CD14-positive monocyte (primary cell): ENCODE data around the gene CCDC59. TPM values are rescaled to one million over a fixed set of nuclear protein-coding genes. Genes with fewer than 3 reads are reported as not detected.

Experiments
- DNase-seq, 3 donors: peaks; one replicate each; pipeline ENCODE4 v3.0.0-alpha.2; 2011 to 2022
- H2AFZ ChIP-seq: 2 replicates; pipeline ENCODE4 v1.6.0; 2012; ENCODE audit warnings: mild to moderate bottlenecking, low read depth, low read length, inconsistent platforms; ENCODE audit not compliant: insufficient read depth, poor library complexity, severe bottlenecking
- H3K27ac ChIP-seq, 2 donors: 1 replicate in 1 of 2; 2 replicates in 1 of 2; pipeline ENCODE4 v1.5.1; 2012 to 2013; ENCODE audit warnings: low read length in 2 of 2, control low read depth in 1 of 2, inconsistent platforms in 1 of 2, low read depth in 1 of 2, mild to moderate bottlenecking in 1 of 2
- H3K27me3 ChIP-seq, 2 donors: one replicate each; pipeline versions ENCODE4 v1.6.0 to v1.6.1; 2011 to 2013; ENCODE audit warnings: low read length in 2 of 2; ENCODE audit not compliant: control insufficient read depth in 2 of 2, insufficient read depth in 2 of 2
- H3K36me3 ChIP-seq, 2 donors: replicated peaks in 1 of 2; 1 replicate in 1 of 2; 2 replicates in 1 of 2; pipeline versions ENCODE4 v1.5.1 to v1.6.1; 2012 to 2013; ENCODE audit warnings: low read length in 2 of 2, control low read depth in 1 of 2, inconsistent platforms in 1 of 2, mild to moderate bottlenecking in 1 of 2; ENCODE audit not compliant: insufficient read depth in 2 of 2, control insufficient read depth in 1 of 2
- H3K4me1 ChIP-seq, 2 donors: 1 replicate in 1 of 2; 2 replicates in 1 of 2; pipeline versions ENCODE4 v1.5.1 to v1.6.1; 2012 to 2013; ENCODE audit warnings: low read length in 2 of 2, control low read depth in 1 of 2, inconsistent platforms in 1 of 2, mild to moderate bottlenecking in 1 of 2, moderate library complexity in 1 of 2; ENCODE audit not compliant: insufficient read depth in 2 of 2, control insufficient read depth in 1 of 2
- H3K4me2 ChIP-seq: replicated peaks from 2 replicates; pipeline ENCODE3; 2012; ENCODE audit warnings: low read length, moderate library complexity, mild to moderate bottlenecking; ENCODE audit not compliant: poor library complexity, severe bottlenecking; ENCODE audit errors: extremely low read depth
- H3K4me3 ChIP-seq, 3 experiments: fragments of 200-600 bp in 1 of 3; sonication (generic) in 1 of 3; replicated peaks in 1 of 3; 1 replicate in 2 of 3; 2 replicates in 1 of 3; pipeline ENCODE4 v1.5.1; 2011 to 2013; ENCODE audit warnings: low read length in 3 of 3, mild to moderate bottlenecking in 3 of 3, control low read depth in 2 of 3, low read depth in 2 of 3, inconsistent platforms in 1 of 3, moderate library complexity in 1 of 3
- H3K79me2 ChIP-seq: 2 replicates; pipeline ENCODE4 v1.6.0; 2012; ENCODE audit warnings: mild to moderate bottlenecking, control low read depth, inconsistent platforms, low read length, moderate library complexity; ENCODE audit not compliant: insufficient read depth
- H3K9ac ChIP-seq: 2 replicates; pipeline ENCODE4 v1.6.0; 2017; ENCODE audit warnings: low read length, mild to moderate bottlenecking; ENCODE audit not compliant: insufficient read depth, poor library complexity, severe bottlenecking
- H3K9me3 ChIP-seq, 2 donors: replicated peaks in 1 of 2; 1 replicate in 1 of 2; 2 replicates in 1 of 2; pipeline versions ENCODE4 v1.5.1 to v1.6.1; 2012 to 2013; ENCODE audit warnings: low read length in 2 of 2, control low read depth in 1 of 2; ENCODE audit not compliant: control insufficient read depth in 1 of 2, insufficient read depth in 1 of 2
- H4K20me1 ChIP-seq: 2 replicates; pipeline ENCODE4 v1.6.0; 2012; ENCODE audit warnings: mild to moderate bottlenecking, low read length, control low read depth, moderate library complexity; ENCODE audit not compliant: insufficient read depth
- H3K27ac Mint-ChIP-seq, 7 donors: one replicate each; pipeline ENCODE4 v1.8.0; 2020; ENCODE audit warnings: mild to moderate bottlenecking in 7 of 7, mixed read lengths in 7 of 7, moderate library complexity in 6 of 7, inconsistent platforms in 2 of 7
- H3K27me3 Mint-ChIP-seq, 3 donors: one replicate each; pipeline ENCODE4 v1.8.0; 2021 to 2022; ENCODE audit warnings: low read depth in 3 of 3, mild to moderate bottlenecking in 3 of 3, mixed read lengths in 3 of 3, moderate library complexity in 3 of 3, inconsistent platforms in 1 of 3
- H3K36me3 Mint-ChIP-seq, 2 donors: one replicate each; pipeline ENCODE4 v1.8.0; 2020; ENCODE audit warnings: mixed read lengths in 2 of 2, inconsistent platforms in 1 of 2, mild to moderate bottlenecking in 1 of 2
- H3K4me1 Mint-ChIP-seq: one replicate; pipeline ENCODE4 v1.8.0; 2020; ENCODE audit warnings: mild to moderate bottlenecking, mixed read lengths
- H3K4me3 Mint-ChIP-seq, 2 donors: one replicate each; pipeline ENCODE4 v1.8.0; 2020; ENCODE audit warnings: mild to moderate bottlenecking in 2 of 2, mixed read lengths in 2 of 2, moderate library complexity in 1 of 2
- H3K9me3 Mint-ChIP-seq, 7 donors: one replicate each; pipeline ENCODE4 v1.8.0; 2020 to 2022; ENCODE audit warnings: mixed read lengths in 7 of 7, mild to moderate bottlenecking in 6 of 7, moderate library complexity in 6 of 7, inconsistent platforms in 2 of 7
- CTCF ChIP-seq: fragments of 200-600 bp; IDR thresholded peaks from one replicate; pipeline ENCODE4 v1.8.0; 2022; ENCODE audit warnings: antibody characterized with exemption, mild to moderate bottlenecking
- WGBS: methylation state at CpG from one replicate; pipeline ENCODE4 v1.1.5; 2013; ENCODE audit warnings: missing lambda C conversion rate; ENCODE audit not compliant: insufficient coverage; 5-methylcytosine and 5-hydroxymethylcytosine counted together
- intact Hi-C, 2 donors: fragments of 100-400 bp; cut with micrococcal nuclease; formaldehyde crosslinking; loops; one replicate each; pipeline versions ENCODE4 v1.15.0 to v1.15.1; 2023
- polyA plus RNA-seq, 3 donors: library from polyadenylated mRNA; depleted of rRNA in 1 of 3; unstranded in 2 of 3; stranded (reverse) in 1 of 3; fragments of 300-500 nt in 2 of 3; fragments of >200 nt in 1 of 3; fragmentation: Illumina TruSeq in 2 of 3; gene quantifications; 1 replicate in 2 of 3; 2 replicates in 1 of 3; pipeline ENCODE4 v1.2.3, GENCODE V29; 2012 to 2021

CCDC59 gene
- polyA plus RNA-seq, 3 donors = 53.5 to 70.9 (median 55.3) TPM

- Histone ChIP-seq H3K9me3 (no peaks in the 10 kb centered on the region), H3K27ac (no peak overlapping the region), H2AFZ (no peak overlapping the region), H4K20me1 (no peaks in the 10 kb centered on the region), H3K4me2 (no peak overlapping the region), H3K36me3 (no peaks in the 10 kb centered on the region), H3K9ac (no peak overlapping the region), H3K4me3 (no peak overlapping the region), H3K4me1 (no peaks in the 10 kb centered on the region), H3K79me2 (no peaks in the 10 kb centered on the region), H3K27me3 (no peaks in the 10 kb centered on the region)
- Mint-ChIP-seq H3K36me3 (no peaks in the 10 kb centered on the region), H3K27ac (no peak overlapping the region), H3K4me1 (no peaks in the 10 kb centered on the region), H3K4me3 (no peak overlapping the region), H3K27me3 (peaks cover 3 to 5% (median 3%) of the 10 kb centered on the region in 3 donors), H3K9me3 (no peaks in the 10 kb centered on the region)
- TF ChIP-seq CTCF = no peak
- WGBS = 100% methylated on average over 1 of the region's 1 CpG
- DNase-seq = no peak
- intact Hi-C loops = no loop called here
Measured at GRCh38 chr12:82327861-82328260, 30.3 kb downstream of the CCDC59 start.

GRCh38 chr12:82326905-82327503 is 31.2 kb downstream of the CCDC59 start:
- no peak overlapping the region for H2AFZ ChIP-seq
- no peak overlapping the region for H3K9ac ChIP-seq
- no peaks in the 10 kb centered on the region for H3K9me3 Mint-ChIP-seq
- WGBS = no CpG with 5 or more reads among the region's 1 CpG
- H3K27ac Mint-ChIP-seq = no peak overlapping the region
- H3K27ac ChIP-seq = no peak overlapping the region
- TF ChIP-seq CTCF = peak; percentile 56
- H3K27me3 Mint-ChIP-seq = peaks cover 3 to 5% (median 3%) of the 10 kb centered on the region in 3 donors
- no peaks in the 10 kb centered on the region for H3K79me2 ChIP-seq
- no peaks in the 10 kb centered on the region for H3K4me1 ChIP-seq
- no peak for DNase-seq
- no peaks in the 10 kb centered on the region for H3K27me3 ChIP-seq
- no peak overlapping the region for H3K4me3 ChIP-seq
- H3K4me1 Mint-ChIP-seq = no peaks in the 10 kb centered on the region
- no peaks in the 10 kb centered on the region for H3K36me3 ChIP-seq
- H3K9me3 ChIP-seq = no peaks in the 10 kb centered on the region
- intact Hi-C loops = no loop called here
- H3K36me3 Mint-ChIP-seq = no peaks in the 10 kb centered on the region
- no peaks in the 10 kb centered on the region for H4K20me1 ChIP-seq
- no peak overlapping the region for H3K4me3 Mint-ChIP-seq
- no peak overlapping the region for H3K4me2 ChIP-seq
